Activated naive CD8-positive, alpha-beta T cell treated with anti-CD3 and anti-CD28 coated beads for 36 hours (primary cell): ENCODE results near the gene MBNL2. TPM values are rescaled to one million over a fixed set of nuclear protein-coding genes. Genes with fewer than 3 reads are reported as not detected.

Source experiments
- DNase-seq: peaks from one replicate; pipeline ENCODE4 v3.0.0; 2021
- H3K27ac Mint-ChIP-seq: one replicate; pipeline ENCODE4 v1.8.0; 2022; ENCODE audit warnings: mild to moderate bottlenecking, moderate library complexity, mixed read lengths
- H3K27me3 Mint-ChIP-seq: one replicate; pipeline ENCODE4 v1.8.0; 2022; ENCODE audit warnings: mild to moderate bottlenecking, mixed read lengths
- H3K36me3 Mint-ChIP-seq: one replicate; pipeline ENCODE4 v1.8.0; 2021; ENCODE audit warnings: mild to moderate bottlenecking, mixed read lengths
- H3K4me1 Mint-ChIP-seq: one replicate; pipeline ENCODE4 v1.8.0; 2021; ENCODE audit warnings: mixed read lengths
- H3K4me3 Mint-ChIP-seq: one replicate; pipeline ENCODE4 v1.8.0; 2022; ENCODE audit warnings: mild to moderate bottlenecking, moderate library complexity, mixed read lengths
- H3K9me3 Mint-ChIP-seq: one replicate; pipeline ENCODE4 v1.8.0; 2022; ENCODE audit warnings: mixed read lengths
- total RNA-seq, 2 experiments: library from RNA; stranded (reverse); gene quantifications; one replicate each; pipeline ENCODE4 v1.2.3, GENCODE V29; 2021

MBNL2 gene
- total RNA-seq, 2 experiments from 2014 or later = 12.5 to 13.6 TPM

DNA sequence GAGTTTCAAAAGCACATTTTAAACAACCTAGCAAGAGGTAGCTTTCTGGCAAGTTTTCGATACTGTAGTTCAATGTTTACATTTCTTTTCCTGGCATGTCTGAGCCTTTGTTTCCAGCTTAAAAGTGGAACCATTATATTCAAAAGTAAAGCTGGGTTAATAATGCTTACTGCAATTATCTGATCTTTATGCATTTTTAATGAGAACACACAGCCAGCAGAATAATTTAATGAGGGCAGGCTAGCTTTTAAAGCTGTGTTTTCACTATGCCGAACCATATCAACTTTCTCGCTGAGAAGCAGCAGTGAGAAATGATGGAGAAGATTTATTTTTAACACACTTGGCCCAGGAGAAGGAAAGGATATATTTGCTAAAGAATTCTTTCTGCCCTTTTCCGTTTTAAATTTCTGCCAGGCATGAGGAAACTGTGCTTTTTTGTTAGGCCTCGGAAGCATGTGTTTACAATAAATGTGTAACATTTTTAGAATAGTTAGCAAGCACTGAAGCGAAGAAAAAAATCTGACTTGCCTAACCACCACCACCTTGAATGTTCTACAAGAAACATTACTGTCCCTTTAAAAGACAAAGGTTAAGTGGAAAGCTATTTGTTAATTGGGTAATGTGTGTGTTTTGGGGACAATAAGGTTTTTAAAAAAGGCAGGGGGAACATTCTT is 1.0 kb downstream of the MBNL2 start:
- H3K4me1 Mint-ChIP-seq = peaks cover 35% of the 10 kb centered on the region
- no peak for DNase-seq
- H3K36me3 Mint-ChIP-seq = peaks cover 2% of the 10 kb centered on the region
- peak overlapping the region; percentile 86 for H3K4me3 Mint-ChIP-seq
- H3K27me3 Mint-ChIP-seq = no peaks in the 10 kb centered on the region
- peak overlapping the region; percentile 85 for H3K27ac Mint-ChIP-seq
- no peaks in the 10 kb centered on the region for H3K9me3 Mint-ChIP-seq

GRCh38 chr13:97223711-97224541 is 1.8 kb downstream of the MBNL2 start:
- peak overlapping the region; percentile 86 for H3K4me3 Mint-ChIP-seq
- H3K36me3 Mint-ChIP-seq = peaks cover 2% of the 10 kb centered on the region
- no peaks in the 10 kb centered on the region for H3K9me3 Mint-ChIP-seq
- no peak for DNase-seq
- H3K4me1 Mint-ChIP-seq = peaks cover 35% of the 10 kb centered on the region
- H3K27ac Mint-ChIP-seq = peak overlapping the region; percentile 85
- no peaks in the 10 kb centered on the region for H3K27me3 Mint-ChIP-seq

- peak overlapping the region; percentile 85 for H3K27ac Mint-ChIP-seq
- H3K27me3 Mint-ChIP-seq = no peaks in the 10 kb centered on the region
- peak overlapping the region; percentile 86 for H3K4me3 Mint-ChIP-seq
- H3K36me3 Mint-ChIP-seq = peaks cover 6% of the 10 kb centered on the region
- peaks cover 39% of the 10 kb centered on the region for H3K4me1 Mint-ChIP-seq
- no peaks in the 10 kb centered on the region for H3K9me3 Mint-ChIP-seq
- DNase-seq = peak; percentile 17
Measured at GRCh38 chr13:97224544-97225300, 2.6 kb downstream of the MBNL2 start.

- Mint-ChIP-seq H3K27me3 (no peaks in the 10 kb centered on the region), H3K4me3 (peak overlapping the region; percentile 86)
Measured at GRCh38 chr13:97225533-97225932, 3.4 kb downstream of the MBNL2 start.

GRCh38 chr13:97226013-97226412 is 3.9 kb downstream of the MBNL2 start:
- peaks cover 41% of the 10 kb centered on the region for H3K4me1 Mint-ChIP-seq
- DNase-seq = no peak
- peaks cover 8% of the 10 kb centered on the region for H3K36me3 Mint-ChIP-seq
- H3K9me3 Mint-ChIP-seq = no peaks in the 10 kb centered on the region
- peak overlapping the region; percentile 86 for H3K4me3 Mint-ChIP-seq
- no peaks in the 10 kb centered on the region for H3K27me3 Mint-ChIP-seq
- H3K27ac Mint-ChIP-seq = peak overlapping the region; percentile 85

More at GRCh38 chr13:97225533-97225932, 3.4 kb downstream of the MBNL2 start:
- Mint-ChIP-seq H3K36me3 (peaks cover 8% of the 10 kb centered on the region), H3K9me3 (no peaks in the 10 kb centered on the region), H3K4me1 (peaks cover 40% of the 10 kb centered on the region), H3K27ac (peak overlapping the region; percentile 85)
- DNase-seq = peak; percentile 5

DNA sequence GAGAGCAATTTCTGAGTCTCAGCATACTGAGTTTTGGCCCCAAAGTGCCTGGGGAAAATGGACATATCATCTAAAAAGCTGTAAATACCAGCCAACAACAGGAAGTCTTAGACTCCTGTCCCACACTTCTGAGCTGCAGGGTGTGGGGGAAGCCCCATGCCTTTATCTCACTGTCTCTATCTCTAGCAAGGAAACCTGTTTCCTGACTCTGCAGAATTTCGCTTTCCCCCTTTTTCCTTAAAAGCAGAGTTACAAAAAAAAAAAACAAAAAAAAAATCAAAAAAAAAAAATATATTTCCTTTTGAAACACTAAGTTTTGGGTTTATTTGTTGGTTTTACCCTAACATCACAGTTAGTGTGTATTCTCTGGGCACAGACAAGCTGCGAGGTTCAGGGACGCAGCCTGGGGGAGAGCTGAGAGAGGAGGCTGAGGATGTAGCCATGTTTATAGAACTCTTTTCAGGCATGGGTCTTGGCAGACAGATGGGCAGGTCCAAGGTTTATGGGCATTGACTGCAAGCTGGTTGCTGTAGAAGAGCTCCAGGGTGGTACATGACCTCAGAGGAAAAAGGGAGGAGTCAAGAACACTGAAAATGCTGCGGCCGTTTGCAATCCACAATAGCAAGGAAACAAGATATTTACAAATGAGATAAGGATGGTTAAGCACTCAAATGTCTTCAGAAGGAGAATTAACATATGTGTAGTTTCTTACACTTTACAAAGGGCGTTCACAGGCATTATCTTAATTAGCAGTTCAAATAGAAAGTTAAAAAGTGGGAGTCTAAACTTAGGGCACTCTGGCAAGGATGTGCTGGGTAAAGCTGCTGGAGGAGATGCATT is 4.9 kb downstream of the MBNL2 start:
- Mint-ChIP-seq H3K4me3 (peak overlapping the region; percentile 76), H3K4me1 (peaks cover 41% of the 10 kb centered on the region), H3K9me3 (no peaks in the 10 kb centered on the region), H3K27ac (peak overlapping the region; percentile 85), H3K27me3 (no peaks in the 10 kb centered on the region), H3K36me3 (peaks cover 9% of the 10 kb centered on the region)
- peak; percentile 38 for DNase-seq

DNA sequence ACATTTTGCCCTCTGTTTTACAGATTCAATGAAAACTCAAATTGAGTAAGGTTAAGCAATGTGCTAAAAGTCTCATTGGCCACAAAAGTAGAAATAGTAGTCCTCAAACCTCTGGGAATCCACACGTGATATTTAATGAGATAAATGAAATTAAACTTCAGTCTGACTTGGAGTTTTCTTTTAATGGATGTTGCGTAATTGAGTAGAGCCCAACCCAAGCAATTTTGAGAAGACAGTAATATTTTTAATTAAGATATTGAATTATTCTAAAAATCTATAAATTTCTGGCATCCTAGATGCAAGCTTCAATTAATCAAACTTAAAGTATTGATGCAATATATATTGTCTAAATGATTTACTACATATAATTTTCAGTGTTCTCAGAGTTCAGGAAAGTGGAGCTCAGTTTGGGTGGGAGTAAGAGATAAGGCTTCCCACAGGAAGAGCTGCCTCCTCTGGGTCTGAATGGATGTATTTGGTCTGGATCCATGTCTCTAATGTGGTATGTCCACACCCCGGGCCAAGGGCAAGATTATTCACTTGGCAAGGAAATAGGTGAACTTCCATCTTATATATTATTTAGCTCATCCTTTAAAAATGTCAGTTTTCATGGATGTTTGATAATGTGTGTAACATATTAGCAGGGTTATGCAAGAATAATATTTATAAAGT is 6.9 kb downstream of the MBNL2 start:
- Mint-ChIP-seq H3K27ac (no peak overlapping the region), H3K9me3 (no peaks in the 10 kb centered on the region), H3K36me3 (peaks cover 11% of the 10 kb centered on the region), H3K27me3 (no peaks in the 10 kb centered on the region), H3K4me3 (no peak overlapping the region), H3K4me1 (peaks cover 52% of the 10 kb centered on the region)
- no peak for DNase-seq

GRCh38 chr13:97229699-97230098 is 7.6 kb downstream of the MBNL2 start:
- DNase-seq = no peak
- Mint-ChIP-seq H3K9me3 (no peaks in the 10 kb centered on the region), H3K27ac (no peak overlapping the region), H3K36me3 (peaks cover 15% of the 10 kb centered on the region), H3K4me3 (no peak overlapping the region), H3K27me3 (no peaks in the 10 kb centered on the region), H3K4me1 (peaks cover 50% of the 10 kb centered on the region)

GRCh38 chr13:97231118-97231828 is 9.1 kb downstream of the MBNL2 start:
- no peak for DNase-seq
- Mint-ChIP-seq H3K27me3 (no peaks in the 10 kb centered on the region), H3K9me3 (no peaks in the 10 kb centered on the region), H3K36me3 (peaks cover 21% of the 10 kb centered on the region), H3K4me1 (peaks cover 38% of the 10 kb centered on the region), H3K27ac (no peak overlapping the region), H3K4me3 (no peak overlapping the region)

GRCh38 chr13:97231829-97232196 is 9.7 kb downstream of the MBNL2 start:
- Mint-ChIP-seq H3K4me1 (peaks cover 38% of the 10 kb centered on the region), H3K27me3 (no peaks in the 10 kb centered on the region), H3K36me3 (peaks cover 22% of the 10 kb centered on the region), H3K9me3 (no peaks in the 10 kb centered on the region), H3K4me3 (no peak overlapping the region), H3K27ac (no peak overlapping the region)
- DNase-seq = no peak

DNA sequence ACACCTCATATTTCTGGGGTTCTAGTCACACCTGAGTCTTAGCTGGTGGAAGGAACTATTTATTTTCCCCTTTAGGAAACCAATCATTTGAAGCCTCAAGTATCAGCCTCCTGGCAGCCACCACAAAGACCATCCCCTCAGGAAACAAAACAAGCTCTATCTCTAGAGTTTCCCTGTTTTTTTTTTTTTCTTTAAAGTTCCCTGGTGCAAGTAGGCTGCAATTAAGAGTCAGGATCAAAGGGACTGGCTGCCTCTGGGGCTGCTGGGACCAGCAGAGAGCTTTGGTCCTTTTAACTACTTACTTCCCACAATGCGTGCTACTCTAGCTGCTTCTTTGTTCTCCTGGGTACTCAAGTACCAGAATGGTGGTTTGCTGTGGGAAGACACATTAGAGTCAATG is 11.4 kb downstream of the MBNL2 start:
- Mint-ChIP-seq H3K9me3 (no peaks in the 10 kb centered on the region), H3K4me1 (peaks cover 39% of the 10 kb centered on the region), H3K27me3 (no peaks in the 10 kb centered on the region), H3K36me3 (peaks cover 26% of the 10 kb centered on the region), H3K27ac (no peak overlapping the region), H3K4me3 (no peak overlapping the region)
- no peak for DNase-seq

GRCh38 chr13:97234236-97234635 is 12.1 kb downstream of the MBNL2 start:
- Mint-ChIP-seq H3K4me1 (peaks cover 41% of the 10 kb centered on the region), H3K4me3 (no peak overlapping the region), H3K27ac (no peak overlapping the region), H3K9me3 (no peaks in the 10 kb centered on the region), H3K36me3 (peaks cover 29% of the 10 kb centered on the region), H3K27me3 (no peaks in the 10 kb centered on the region)
- DNase-seq = no peak

DNA sequence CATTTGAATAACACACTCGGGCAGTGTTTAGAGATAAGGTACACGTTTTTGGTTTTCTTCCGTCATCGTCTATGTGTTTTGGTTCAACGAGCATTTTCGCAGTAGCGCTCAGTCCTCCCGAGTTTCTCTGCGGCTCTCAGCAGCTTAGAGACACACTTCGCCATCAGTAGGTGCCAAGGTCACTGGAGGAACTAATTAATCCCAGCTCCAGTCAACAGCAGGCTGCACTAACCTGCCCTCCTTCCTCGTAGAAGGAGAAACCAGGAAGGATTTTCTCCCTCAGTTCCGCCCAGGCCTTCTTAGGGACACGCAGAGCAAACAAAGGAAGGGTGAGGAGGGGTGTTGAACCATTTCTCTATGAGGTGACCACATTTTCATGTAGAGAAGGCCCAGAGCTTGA is 12.6 kb downstream of the MBNL2 start:
- Mint-ChIP-seq H3K27me3 (no peaks in the 10 kb centered on the region), H3K9me3 (no peaks in the 10 kb centered on the region), H3K4me1 (peaks cover 37% of the 10 kb centered on the region), H3K4me3 (no peak overlapping the region), H3K36me3 (peaks cover 25% of the 10 kb centered on the region), H3K27ac (no peak overlapping the region)
- no peak for DNase-seq
